ENCODE measurements around the gene FUOM. TPM values are rescaled to one million over a fixed set of nuclear protein-coding genes. Genes with fewer than 3 reads are reported as not detected.

The FUOM gene
- total and polyA plus RNA-seq, 9 of the 15 experiments (the other 6 are each of a cell fraction or from before 2014, with no cell fraction given), result 1.8 to 96.1 (median 27.0) TPM

DNA sequence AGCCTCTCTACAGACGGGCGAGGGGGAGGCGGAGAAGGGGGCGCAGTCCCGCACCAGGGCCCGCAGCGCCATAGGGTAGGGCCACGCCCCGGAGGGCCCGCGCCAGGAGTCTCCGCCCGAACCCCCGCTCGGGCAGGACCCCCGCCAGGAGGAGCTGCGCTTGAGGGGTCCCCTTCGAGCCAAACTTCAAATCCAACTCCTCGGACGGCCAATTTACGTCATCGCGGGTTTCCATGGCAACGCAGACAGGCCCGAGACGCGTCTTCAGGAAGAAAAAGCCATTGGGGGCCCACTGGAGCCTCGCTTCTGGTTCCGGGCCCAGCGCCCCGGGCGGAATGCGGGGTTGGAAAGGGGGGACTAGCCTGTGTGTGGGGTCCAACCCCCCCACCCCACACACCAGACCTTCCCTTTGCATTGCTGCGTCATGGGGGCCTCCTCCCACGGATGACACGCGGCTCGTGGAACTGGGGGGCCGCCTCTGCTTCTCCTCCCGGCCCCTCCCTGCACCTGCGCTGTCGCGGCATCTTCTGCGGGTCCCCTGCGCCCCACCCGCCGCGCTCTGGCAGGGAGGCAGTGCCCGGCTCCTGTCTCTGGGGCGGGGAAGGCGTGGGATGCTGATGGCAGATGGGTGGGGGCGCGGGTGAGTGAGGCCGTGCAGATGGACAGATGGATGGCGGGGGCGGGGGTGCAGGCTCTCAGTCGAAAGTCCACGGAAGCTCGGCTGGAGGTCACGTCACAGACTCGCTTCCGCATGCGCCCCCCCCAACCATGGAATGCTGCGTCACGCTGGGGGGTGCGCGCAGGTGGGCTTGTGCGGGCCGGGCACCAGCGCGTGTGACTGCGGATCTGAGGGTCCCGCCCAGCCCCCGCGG is 22.3 kb downstream of the FUOM start:
- TF ChIP-seq MAFF (IDR thresholded peaks at IDR 0.05; ENCODE audit: low read length) (no peak), EGR1 (conservative IDR thresholded peaks at IDR 0.05) (peak; percentile 83), ESRRA (IDR thresholded peaks at IDR 0.05; ENCODE audit: borderline replicate concordance, low read depth) (no peak), CREM (IDR thresholded peaks at IDR 0.05; ENCODE audit: low read depth) (peak; percentile 48; the same call in 1 of the 2 replicates), BMI1 (IDR thresholded peaks at IDR 0.05; ENCODE audit: low read length) (peak; percentile 56; the same call in 1 of the 2 replicates), ATF1 (CRISPR knock-in tag; IDR thresholded peaks at IDR 0.05) (no peak), ATF1 (tag; IDR thresholded peaks at IDR 0.05) (peak; percentile 59), CSDE1 (IDR thresholded peaks at IDR 0.05) (peak in 1 of 2 experiments; percentile 69; a peak in 2 of 4 replicates), NFIC (IDR thresholded peaks at IDR 0.05) (peak; percentile 10; the same call in 1 of the 2 replicates), ATF7 (IDR thresholded peaks at IDR 0.05) (0 out of 2 replicates have a peak, but pooled peaks have one; percentile 14), RFX1 (IDR thresholded peaks at IDR 0.05) (peak; percentile 95), TGIF2 (CRISPR knock-in tag; IDR thresholded peaks at IDR 0.05) (no peak), ZFP36 (IDR thresholded peaks at IDR 0.05; ENCODE audit: low read depth, low read length, partially characterized antibody) (no peak), NFE2 (IDR thresholded peaks at IDR 0.05; ENCODE audit: low read depth) (peak; percentile 51; the same call in 1 of the 2 replicates), SAFB (IDR thresholded peaks at IDR 0.05; ENCODE audit: borderline replicate concordance, low read depth, low read length) (peak; percentile 73), NRF1 (conservative IDR thresholded peaks at IDR 0.05 in 1 of 2, IDR thresholded peaks at IDR 0.05 in 1 of 2) (0 out of 4 replicates have a peak, but pooled peaks of 1 of the 2 experiments have one; percentile 29)
- TF ChIP-seq, protein P1, sequence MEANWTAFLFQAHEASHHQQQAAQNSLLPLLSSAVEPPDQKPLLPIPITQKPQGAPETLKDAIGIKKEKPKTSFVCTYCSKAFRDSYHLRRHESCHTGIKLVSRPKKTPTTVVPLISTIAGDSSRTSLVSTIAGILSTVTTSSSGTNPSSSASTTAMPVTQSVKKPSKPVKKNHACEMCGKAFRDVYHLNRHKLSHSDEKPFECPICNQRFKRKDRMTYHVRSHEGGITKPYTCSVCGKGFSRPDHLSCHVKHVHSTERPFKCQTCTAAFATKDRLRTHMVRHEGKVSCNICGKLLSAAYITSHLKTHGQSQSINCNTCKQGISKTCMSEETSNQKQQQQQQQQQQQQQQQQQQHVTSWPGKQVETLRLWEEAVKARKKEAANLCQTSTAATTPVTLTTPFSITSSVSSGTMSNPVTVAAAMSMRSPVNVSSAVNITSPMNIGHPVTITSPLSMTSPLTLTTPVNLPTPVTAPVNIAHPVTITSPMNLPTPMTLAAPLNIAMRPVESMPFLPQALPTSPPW (CRISPR knock-in tag; IDR thresholded peaks at IDR 0.05), result peak; percentile 29; the same call in 1 of the 2 replicates
- TF ChIP-seq, protein P2, sequence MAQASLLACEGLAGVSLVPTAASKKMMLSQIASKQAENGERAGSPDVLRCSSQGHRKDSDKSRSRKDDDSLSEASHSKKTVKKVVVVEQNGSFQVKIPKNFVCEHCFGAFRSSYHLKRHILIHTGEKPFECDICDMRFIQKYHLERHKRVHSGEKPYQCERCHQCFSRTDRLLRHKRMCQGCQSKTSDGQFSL (CRISPR knock-in tag; IDR thresholded peaks at IDR 0.05), result peak; percentile 70; the same call in 1 of the 2 replicates
- TF ChIP-seq, protein P2 (tag; IDR thresholded peaks at IDR 0.05), result no peak
- no TSS peak for BruUV-seq (replicated peaks)
- 2% methylated on average over 29 of the region's 75 CpGs for WGBS (ENCODE audit: insufficient coverage, low coverage, missing lambda C conversion rate)
- peak overlapping the region; percentile 33; the same call in 1 of the 2 replicates for H3K4me2 ChIP-seq (ENCODE audit: insufficient read depth, low read length)
- ChIA-PET POLR2A (no interaction called here), CTCF (ENCODE audit: low intra/inter-chr PET ratio) (no interaction called here)
- no peaks in the 10 kb centered on the region for H3K36me3 ChIP-seq (ENCODE audit: control insufficient read depth, insufficient read depth, low read length)
- peaks cover 8 to 12% of the 10 kb centered on the region in 2 experiments; a peak in 4 of 5 replicates for H3K27me3 ChIP-seq (ENCODE audit: control insufficient read depth in 2 of 2, insufficient read depth in 2 of 2, low read length in 2 of 2)
- no peaks in the 10 kb centered on the region for H3K79me2 ChIP-seq (ENCODE audit: control insufficient read depth, insufficient read depth, low read length)
- H4K20me1 ChIP-seq (replicated peaks; ENCODE audit: control insufficient read depth, insufficient read depth, low read length), result no peaks in the 10 kb centered on the region
- H3K9me3 ChIP-seq (replicated peaks; ENCODE audit: control insufficient read depth, insufficient read depth, low read depth, low read length), result no peaks in the 10 kb centered on the region
- H3K4me1 ChIP-seq (replicated peaks in 1 of 2; ENCODE audit: control insufficient read depth in 2 of 2, insufficient read depth in 2 of 2, low read length in 2 of 2), result peaks cover 0 to 26% of the 10 kb centered on the region in 2 experiments; a peak in 2 of 5 replicates
- DNase-seq (ENCODE audit: extremely low read depth in 1 of 4, low spot score in 3 of 4), result peak; percentile 47 to 66 (median 63)
- intact Hi-C loops (cut with micrococcal nuclease) (no loop called here), in situ Hi-C loops (cut with MboI) (no loop called here)
- peak; percentile 56 for ATAC-seq
- 0 out of 2 replicates have a peak overlapping the region, but pooled peaks have one; percentile 32 for H2AFZ ChIP-seq (ENCODE audit: low read depth, low read length)
- no peak overlapping the region for H3K27ac ChIP-seq (ENCODE audit: extremely low read depth, low read depth, low read length)
- H3K9ac ChIP-seq (ENCODE audit: insufficient read depth in 1 of 2, low read depth in 2 of 2, low read length in 2 of 2), result peak overlapping the region in 1 of 2 experiments; percentile 35; a peak in 1 of 4 replicates
- FAIRE-seq, result no peak
- no peaks in the 10 kb centered on the region for H3K9me1 ChIP-seq (ENCODE audit: control insufficient read depth, insufficient read depth, low read length)
- H3K4me3 ChIP-seq, result peak overlapping the region; percentile 22

Measured in K562 (cell line).